Stimulated activated CD4-positive, alpha-beta T cell treated with anti-CD3 and anti-CD28 coated beads, Interleukin-2, amount 100 ng/mL, for 4 hours (primary cell): Measurements from ENCODE around the gene NEUROG1.

Source experiments
- DNase-seq: peaks from one replicate; pipeline ENCODE4 v3.0.0-alpha.2; 2020; ENCODE audit warnings: low read depth

Gene NEUROG1

GRCh38 chr5:135493406-135494180 is 42.2 kb downstream of the NEUROG1 start:
- DNase-seq, result no peak

- DNase-seq, result no peak
Observed at GRCh38 chr5:135492319-135492626, 43.5 kb downstream of the NEUROG1 start.

- DNase-seq, result no peak
Observed at GRCh38 chr5:135491552-135492318, 44.0 kb downstream of the NEUROG1 start.

GRCh38 chr5:135491038-135491551 is 44.7 kb downstream of the NEUROG1 start:
- no peak for DNase-seq

- DNase-seq, result no peak
Observed at GRCh38 chr5:135490245-135491037, 45.3 kb downstream of the NEUROG1 start.

- no peak for DNase-seq
Observed at GRCh38 chr5:135489466-135490244, 46.1 kb downstream of the NEUROG1 start.

GRCh38 chr5:135488727-135489465 is 46.9 kb downstream of the NEUROG1 start:
- no peak for DNase-seq

GRCh38 chr5:135487839-135488514 is 47.8 kb downstream of the NEUROG1 start:
- no peak for DNase-seq

GRCh38 chr5:135487037-135487395 is 48.7 kb downstream of the NEUROG1 start:
- no peak for DNase-seq

- DNase-seq, result no peak
Observed at GRCh38 chr5:135486131-135487036, 49.4 kb downstream of the NEUROG1 start.

- no peak for DNase-seq
Observed at GRCh38 chr5:135484674-135485086, 51.1 kb downstream of the NEUROG1 start.
